GM21737 (cell line): ENCODE data around the gene CPA3.

ENCODE experiments used
- ATAC-seq: cut with Tn5 transposase; IDR thresholded peaks from one replicate; pipeline ENCODE4 v1.9.1; 2021; ENCODE audit warnings: mild to moderate bottlenecking, moderate library complexity; ENCODE audit not compliant: unreplicated experiment

CPA3 gene

GRCh38 chr3:148865049-148865448, at the start of gene CPA3:
TSS of gene CPA3 (plus strand) at chr3:148865296. CDS start at chr3:148865308, 12 bp downstream.
- no peak for ATAC-seq

GRCh38 chr3:148815316-148816110, 49.6 kb upstream of the CPA3 start:
- no peak for ATAC-seq

- ATAC-seq, result no peak
These were observed 48.7 kb upstream of the CPA3 start for GRCh38 chr3:148816427-148816826.

GRCh38 chr3:148816981-148817525, 48.0 kb upstream of the CPA3 start:
- ATAC-seq, result no peak

- no peak for ATAC-seq
These were observed 44.5 kb upstream of the CPA3 start for GRCh38 chr3:148820361-148821245.

GRCh38 chr3:148823026-148823425, 42.1 kb upstream of the CPA3 start:
- no peak for ATAC-seq

- no peak for ATAC-seq
These were observed 39.6 kb upstream of the CPA3 start for GRCh38 chr3:148825476-148825875.

GRCh38 chr3:148827585-148827984, 37.5 kb upstream of the CPA3 start, which contains the start of gene CPB1:
TSS of gene CPB1 (plus strand) at chr3:148827811. CDS start at chr3:148827824, 13 bp downstream.
- ATAC-seq, result no peak

- no peak for ATAC-seq
These were observed 36.9 kb upstream of the CPA3 start for GRCh38 chr3:148828136-148828690.

- ATAC-seq, result no peak
These were observed 35.2 kb upstream of the CPA3 start for GRCh38 chr3:148829926-148830325.

GRCh38 chr3:148833223-148833622, 31.9 kb upstream of the CPA3 start:
- no peak for ATAC-seq

- no peak for ATAC-seq
These were observed 25.3 kb upstream of the CPA3 start for GRCh38 chr3:148839805-148840204.

GRCh38 chr3:148840451-148840850, 24.6 kb upstream of the CPA3 start:
- ATAC-seq, result no peak

- ATAC-seq, result no peak
These were observed 19.2 kb upstream of the CPA3 start for GRCh38 chr3:148845756-148846395.

GRCh38 chr3:148847351-148847750, 17.7 kb upstream of the CPA3 start:
- no peak for ATAC-seq

GRCh38 chr3:148848410-148848809, 16.7 kb upstream of the CPA3 start:
- no peak for ATAC-seq

GRCh38 chr3:148852271-148852992, 12.7 kb upstream of the CPA3 start:
- ATAC-seq, result no peak

GRCh38 chr3:148853076-148853475, 12.0 kb upstream of the CPA3 start:
- no peak for ATAC-seq

GRCh38 chr3:148854061-148854460, 11.0 kb upstream of the CPA3 start:
- ATAC-seq, result no peak

GRCh38 chr3:148856384-148856783, 8.7 kb upstream of the CPA3 start:
- no peak for ATAC-seq
